Measurements from ENCODE around the gene PLK2. TPM values are rescaled to one million over a fixed set of nuclear protein-coding genes. Genes with fewer than 3 reads are reported as not detected.

The PLK2 gene
- total RNA-seq, 1 experiment from 2014 or later: not detected

GRCh38 chr5:58499231-58499630, 39.3 kb upstream of the PLK2 start:
- Histone ChIP-seq H4K20me1 (ENCODE audit: insufficient read depth, low read depth, low read length) (no peaks in the 10 kb centered on the region), H3K4me2 (ENCODE audit: low read depth, low read length, poor library complexity, severe bottlenecking) (no peak overlapping the region), H3K4me3 (ENCODE audit: low read length) (no peak overlapping the region), H3K4me1 (ENCODE audit: low read length) (peaks cover 14% of the 10 kb centered on the region), H2AFZ (ENCODE audit: low read length) (no peak overlapping the region), H3K27me3 (ENCODE audit: low read length) (no peaks in the 10 kb centered on the region), H3K27ac (ENCODE audit: low read length) (no peak overlapping the region), H3K9me2 (replicated peaks; ENCODE audit: insufficient read depth, low read length) (no peaks in the 10 kb centered on the region), H3K36me3 (ENCODE audit: insufficient read depth, low read length) (no peaks in the 10 kb centered on the region), H3K9me3 (ENCODE audit: low read length) (no peaks in the 10 kb centered on the region), H3K9ac (ENCODE audit: low read length) (no peak overlapping the region), H3K79me2 (ENCODE audit: low read length) (no peaks in the 10 kb centered on the region)
- DNase-seq: no peak

DNA sequence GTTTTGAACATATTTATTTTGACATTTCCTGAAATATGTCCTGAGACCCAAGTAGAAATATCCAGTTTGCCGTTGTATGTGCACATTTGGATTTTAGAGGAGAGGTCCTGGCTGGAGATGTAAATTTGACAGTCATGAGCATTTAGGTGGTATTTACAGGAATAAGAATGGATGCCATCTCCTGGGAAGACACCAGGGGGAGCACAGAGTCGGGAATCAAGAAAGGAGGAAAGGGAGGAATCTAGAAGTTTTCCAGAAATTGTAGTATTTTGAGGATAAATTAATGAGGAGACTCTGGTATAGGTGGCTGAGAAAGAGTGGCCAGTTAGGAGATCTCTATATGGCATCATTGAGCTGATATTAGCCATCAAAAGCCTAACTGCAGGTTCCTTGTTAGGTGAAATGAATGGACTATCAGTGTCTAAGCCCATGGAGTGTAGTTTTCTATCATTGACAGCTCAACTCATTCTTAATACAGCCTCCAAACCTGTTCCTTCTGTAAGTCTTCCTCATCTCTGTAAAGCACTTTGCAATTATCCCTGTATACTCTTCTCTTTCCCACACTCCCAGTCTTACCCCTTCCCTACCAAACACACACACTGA, 38.6 kb upstream of the PLK2 start:
- Histone ChIP-seq H3K9me2 (replicated peaks; ENCODE audit: insufficient read depth, low read length) (no peaks in the 10 kb centered on the region), H3K9ac (ENCODE audit: low read length) (no peak overlapping the region), H3K4me3 (ENCODE audit: low read length) (no peak overlapping the region), H3K9me3 (ENCODE audit: low read length) (no peaks in the 10 kb centered on the region), H3K36me3 (ENCODE audit: insufficient read depth, low read length) (no peaks in the 10 kb centered on the region), H4K20me1 (ENCODE audit: insufficient read depth, low read depth, low read length) (no peaks in the 10 kb centered on the region), H3K79me2 (ENCODE audit: low read length) (no peaks in the 10 kb centered on the region), H3K27ac (ENCODE audit: low read length) (no peak overlapping the region), H3K4me1 (ENCODE audit: low read length) (peaks cover 10% of the 10 kb centered on the region), H3K27me3 (ENCODE audit: low read length) (no peaks in the 10 kb centered on the region), H2AFZ (ENCODE audit: low read length) (no peak overlapping the region), H3K4me2 (ENCODE audit: low read depth, low read length, poor library complexity, severe bottlenecking) (no peak overlapping the region)
- peak; percentile 41 for DNase-seq

GRCh38 chr5:58497921-58498320, 38.0 kb upstream of the PLK2 start:
- Histone ChIP-seq H3K9me2 (replicated peaks; ENCODE audit: insufficient read depth, low read length) (no peaks in the 10 kb centered on the region), H3K36me3 (ENCODE audit: insufficient read depth, low read length) (no peaks in the 10 kb centered on the region), H3K79me2 (ENCODE audit: low read length) (no peaks in the 10 kb centered on the region), H2AFZ (ENCODE audit: low read length) (no peak overlapping the region), H3K4me3 (ENCODE audit: low read length) (no peak overlapping the region), H3K27ac (ENCODE audit: low read length) (no peak overlapping the region), H3K9me3 (ENCODE audit: low read length) (no peaks in the 10 kb centered on the region), H3K9ac (ENCODE audit: low read length) (no peak overlapping the region), H3K4me1 (ENCODE audit: low read length) (peaks cover 8% of the 10 kb centered on the region), H3K27me3 (ENCODE audit: low read length) (no peaks in the 10 kb centered on the region), H3K4me2 (ENCODE audit: low read depth, low read length, poor library complexity, severe bottlenecking) (no peak overlapping the region), H4K20me1 (ENCODE audit: insufficient read depth, low read depth, low read length) (no peaks in the 10 kb centered on the region)
- DNase-seq: peak; percentile 32

- no peak for DNase-seq
- Histone ChIP-seq H3K4me1 (ENCODE audit: low read length) (peaks cover 8% of the 10 kb centered on the region), H4K20me1 (ENCODE audit: insufficient read depth, low read depth, low read length) (no peaks in the 10 kb centered on the region), H3K27ac (ENCODE audit: low read length) (no peak overlapping the region), H3K9me3 (ENCODE audit: low read length) (no peaks in the 10 kb centered on the region), H2AFZ (ENCODE audit: low read length) (no peak overlapping the region), H3K4me3 (ENCODE audit: low read length) (no peak overlapping the region), H3K9ac (ENCODE audit: low read length) (no peak overlapping the region), H3K79me2 (ENCODE audit: low read length) (no peaks in the 10 kb centered on the region), H3K27me3 (ENCODE audit: low read length) (no peaks in the 10 kb centered on the region), H3K9me2 (replicated peaks; ENCODE audit: insufficient read depth, low read length) (no peaks in the 10 kb centered on the region), H3K4me2 (ENCODE audit: low read depth, low read length, poor library complexity, severe bottlenecking) (no peak overlapping the region), H3K36me3 (ENCODE audit: insufficient read depth, low read length) (no peaks in the 10 kb centered on the region)
Measured at GRCh38 chr5:58497386-58497785, 37.5 kb upstream of the PLK2 start.

DNA sequence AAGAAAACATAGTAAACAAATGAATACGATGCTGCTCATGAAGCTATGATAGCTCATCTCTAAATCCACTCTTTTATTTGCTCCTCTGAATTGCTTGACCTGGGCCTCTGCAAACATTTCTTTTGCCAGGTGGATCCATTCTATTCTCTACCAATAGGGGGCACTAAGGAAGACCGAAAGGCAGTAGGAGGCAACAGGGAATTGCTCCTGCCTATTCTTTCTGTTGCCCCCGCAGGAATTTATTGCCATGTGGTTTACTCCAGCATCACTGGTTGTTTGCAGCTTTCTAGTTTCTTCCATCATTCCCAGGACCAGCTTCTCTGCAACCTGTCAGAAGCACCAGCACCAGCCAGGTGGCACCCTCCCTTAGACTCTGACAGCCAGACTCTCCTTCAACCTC, 36.6 kb upstream of the PLK2 start:
- no peaks in the 10 kb centered on the region for H3K27me3 ChIP-seq (ENCODE audit: low read length)
- H2AFZ ChIP-seq (ENCODE audit: low read length): no peak overlapping the region
- DNase-seq: peak; percentile 55
- no peaks in the 10 kb centered on the region for H3K9me3 ChIP-seq (ENCODE audit: low read length)
- H3K79me2 ChIP-seq (ENCODE audit: low read length): no peaks in the 10 kb centered on the region
- peaks cover 17% of the 10 kb centered on the region for H3K4me1 ChIP-seq (ENCODE audit: low read length)
- H3K4me3 ChIP-seq (ENCODE audit: low read length): no peak overlapping the region
- no peak overlapping the region for H3K9ac ChIP-seq (ENCODE audit: low read length)
- no peaks in the 10 kb centered on the region for H3K9me2 ChIP-seq (replicated peaks; ENCODE audit: insufficient read depth, low read length)
- H3K4me2 ChIP-seq (ENCODE audit: low read depth, low read length, poor library complexity, severe bottlenecking): no peak overlapping the region
- H3K36me3 ChIP-seq (ENCODE audit: insufficient read depth, low read length): no peaks in the 10 kb centered on the region
- no peaks in the 10 kb centered on the region for H4K20me1 ChIP-seq (ENCODE audit: insufficient read depth, low read depth, low read length)
- H3K27ac ChIP-seq (ENCODE audit: low read length): no peak overlapping the region

- no peaks in the 10 kb centered on the region for H3K9me2 ChIP-seq (replicated peaks; ENCODE audit: insufficient read depth, low read length)
- no peaks in the 10 kb centered on the region for H3K79me2 ChIP-seq (ENCODE audit: low read length)
- no peak overlapping the region for H3K27ac ChIP-seq (ENCODE audit: low read length)
- no peaks in the 10 kb centered on the region for H4K20me1 ChIP-seq (ENCODE audit: insufficient read depth, low read depth, low read length)
- H3K36me3 ChIP-seq (ENCODE audit: insufficient read depth, low read length): no peaks in the 10 kb centered on the region
- no peak overlapping the region for H3K9ac ChIP-seq (ENCODE audit: low read length)
- peak; percentile 38 for DNase-seq
- no peak overlapping the region for H2AFZ ChIP-seq (ENCODE audit: low read length)
- H3K4me2 ChIP-seq (ENCODE audit: low read depth, low read length, poor library complexity, severe bottlenecking): no peak overlapping the region
- no peaks in the 10 kb centered on the region for H3K27me3 ChIP-seq (ENCODE audit: low read length)
- no peaks in the 10 kb centered on the region for H3K9me3 ChIP-seq (ENCODE audit: low read length)
- H3K4me3 ChIP-seq (ENCODE audit: low read length): no peak overlapping the region
- H3K4me1 ChIP-seq (ENCODE audit: low read length): peaks cover 36% of the 10 kb centered on the region
Measured at GRCh38 chr5:58493141-58493540, 33.3 kb upstream of the PLK2 start.

DNA sequence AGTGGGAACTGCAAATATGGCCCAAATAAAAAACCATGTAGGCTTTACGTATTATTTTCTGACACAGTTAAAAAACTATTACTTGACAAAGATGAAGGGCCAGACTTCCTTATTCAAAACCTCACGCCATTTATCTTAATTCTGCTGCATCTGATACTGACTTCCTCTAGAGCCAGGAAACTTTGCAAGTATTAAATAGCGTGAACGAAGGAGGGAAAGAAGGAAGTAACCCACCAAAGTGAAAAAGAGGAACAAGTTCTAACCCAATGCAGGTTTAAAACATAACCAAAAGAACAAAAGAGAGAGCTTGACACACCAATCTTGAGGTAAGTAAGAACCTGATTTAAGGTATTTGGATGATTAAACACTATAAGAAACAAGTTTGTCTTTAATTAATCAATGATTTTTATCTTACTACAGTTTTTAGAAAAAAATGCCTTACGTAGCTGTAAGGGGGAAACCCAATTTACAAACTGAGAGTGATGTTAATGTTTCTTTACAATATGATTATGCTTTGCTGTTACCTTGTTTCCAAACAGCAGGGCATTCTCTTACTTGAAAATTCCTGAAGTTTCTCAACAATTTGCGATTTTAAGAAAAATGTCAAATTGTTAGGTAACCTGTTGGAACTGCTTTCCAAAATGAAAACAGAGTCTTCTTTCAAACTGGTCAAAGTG, 31.5 kb upstream of the PLK2 start, which contains the start of gene GAPT:
TSS of gene GAPT (plus strand) at position 220 of the 677 bp plus-strand sequence. CDS start 3,102 bp downstream, outside the sequence.
- peaks cover 36% of the 10 kb centered on the region for H3K4me1 ChIP-seq (ENCODE audit: low read length)
- peak within 1 kb of the TSS; percentile 58 for H3K9ac ChIP-seq (ENCODE audit: low read length)
- H4K20me1 ChIP-seq (ENCODE audit: insufficient read depth, low read depth, low read length): no peaks in the 10 kb centered on the region
- no peaks in the 10 kb centered on the region for H3K9me2 ChIP-seq (replicated peaks; ENCODE audit: insufficient read depth, low read length)
- no peaks in the 10 kb centered on the region for H3K9me3 ChIP-seq (ENCODE audit: low read length)
- no peaks in the 10 kb centered on the region for H3K79me2 ChIP-seq (ENCODE audit: low read length)
- peak within 1 kb of the TSS; percentile 83 for H3K27ac ChIP-seq (ENCODE audit: low read length)
- H2AFZ ChIP-seq (ENCODE audit: low read length): peak within 1 kb of the TSS; percentile 71
- H3K4me3 ChIP-seq (ENCODE audit: low read length): peak within 1 kb of the TSS; percentile 61
- peak within 1 kb of the TSS; percentile 71 for H3K4me2 ChIP-seq (ENCODE audit: low read depth, low read length, poor library complexity, severe bottlenecking)
- no peaks in the 10 kb centered on the region for H3K36me3 ChIP-seq (ENCODE audit: insufficient read depth, low read length)
- no peaks in the 10 kb centered on the region for H3K27me3 ChIP-seq (ENCODE audit: low read length)
- DNase-seq: peak; percentile 88

DNA sequence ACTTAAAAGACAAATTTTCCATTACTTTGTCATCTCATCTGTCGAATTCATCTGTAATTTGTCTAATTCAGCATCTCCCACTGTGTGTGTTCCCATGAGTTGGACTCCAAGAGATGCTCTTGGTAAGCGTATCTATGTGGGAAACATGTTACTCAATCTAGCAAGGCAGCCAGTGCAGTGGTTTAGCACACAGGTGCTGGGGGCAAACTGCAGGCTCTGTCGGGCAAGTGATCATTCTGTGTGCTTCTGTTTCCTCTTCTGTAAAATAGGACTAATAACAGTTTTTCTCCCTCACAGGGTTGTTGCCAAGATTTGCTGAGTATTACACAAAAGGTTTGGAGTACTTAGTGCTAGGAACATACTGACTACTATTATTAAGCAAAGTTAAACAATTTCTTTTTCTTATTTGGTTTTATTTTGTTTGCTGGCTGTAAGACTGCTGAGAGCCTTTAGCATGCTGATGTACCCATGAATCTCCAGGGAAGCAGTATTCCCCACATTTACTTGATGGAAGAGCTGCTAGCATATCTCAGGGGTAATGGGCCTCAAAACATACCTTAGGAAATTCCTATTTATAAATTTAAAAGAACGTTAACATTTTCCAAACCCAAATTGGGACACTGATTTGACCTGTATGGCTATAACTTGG, 30.6 kb upstream of the PLK2 start:
- Histone ChIP-seq H3K4me3 (ENCODE audit: low read length) (no peak overlapping the region), H3K4me2 (ENCODE audit: low read depth, low read length, poor library complexity, severe bottlenecking) (peak overlapping the region; percentile 71), H3K9ac (ENCODE audit: low read length) (0 out of 2 replicates have a peak overlapping the region, but pooled peaks have one; percentile 11), H2AFZ (ENCODE audit: low read length) (peak overlapping the region; percentile 4; the same call in 1 of the 2 replicates), H3K9me3 (ENCODE audit: low read length) (no peaks in the 10 kb centered on the region), H3K27me3 (ENCODE audit: low read length) (no peaks in the 10 kb centered on the region), H3K79me2 (ENCODE audit: low read length) (no peaks in the 10 kb centered on the region), H4K20me1 (ENCODE audit: insufficient read depth, low read depth, low read length) (no peaks in the 10 kb centered on the region), H3K36me3 (ENCODE audit: insufficient read depth, low read length) (no peaks in the 10 kb centered on the region), H3K4me1 (ENCODE audit: low read length) (peaks cover 36% of the 10 kb centered on the region), H3K9me2 (replicated peaks; ENCODE audit: insufficient read depth, low read length) (no peaks in the 10 kb centered on the region), H3K27ac (ENCODE audit: low read length) (peak overlapping the region; percentile 83)
- DNase-seq: peak; percentile 74
